Nephron progenitor cell (in vitro differentiated cells): ENCODE results near the gene HPX.

Source experiments
- DNase-seq: peaks from one replicate; pipeline ENCODE4 v3.0.0; 2021
- H3K27ac Mint-ChIP-seq: 2 replicates; pipeline ENCODE4 v1.8.0; 2021; ENCODE audit warnings: mild to moderate bottlenecking, moderate library complexity, mixed read lengths
- H3K27me3 Mint-ChIP-seq: 2 replicates; pipeline ENCODE4 v1.8.0; 2021; ENCODE audit warnings: mild to moderate bottlenecking, low read depth, mixed read lengths; ENCODE audit not compliant: poor library complexity
- H3K36me3 Mint-ChIP-seq: 2 replicates; pipeline ENCODE4 v1.8.0; 2021; ENCODE audit warnings: low read depth, mixed read lengths
- H3K4me1 Mint-ChIP-seq: 2 replicates; pipeline ENCODE4 v1.8.0; 2021; ENCODE audit warnings: mixed read lengths
- H3K4me3 Mint-ChIP-seq: 2 replicates; pipeline ENCODE4 v1.8.0; 2021; ENCODE audit warnings: mild to moderate bottlenecking, moderate library complexity, mixed read lengths
- H3K9me3 Mint-ChIP-seq: 2 replicates; pipeline ENCODE4 v1.8.0; 2021; ENCODE audit warnings: mild to moderate bottlenecking, moderate library complexity, mixed read lengths
- TF ChIP-seq, protein P1 (sequence below): fragments of 200-600 bp; sonication (generic); IDR thresholded peaks from 2 replicates; pipeline ENCODE4 v1.5.0; 2021; ENCODE audit warnings: antibody characterized with exemption

Gene HPX

DNA sequence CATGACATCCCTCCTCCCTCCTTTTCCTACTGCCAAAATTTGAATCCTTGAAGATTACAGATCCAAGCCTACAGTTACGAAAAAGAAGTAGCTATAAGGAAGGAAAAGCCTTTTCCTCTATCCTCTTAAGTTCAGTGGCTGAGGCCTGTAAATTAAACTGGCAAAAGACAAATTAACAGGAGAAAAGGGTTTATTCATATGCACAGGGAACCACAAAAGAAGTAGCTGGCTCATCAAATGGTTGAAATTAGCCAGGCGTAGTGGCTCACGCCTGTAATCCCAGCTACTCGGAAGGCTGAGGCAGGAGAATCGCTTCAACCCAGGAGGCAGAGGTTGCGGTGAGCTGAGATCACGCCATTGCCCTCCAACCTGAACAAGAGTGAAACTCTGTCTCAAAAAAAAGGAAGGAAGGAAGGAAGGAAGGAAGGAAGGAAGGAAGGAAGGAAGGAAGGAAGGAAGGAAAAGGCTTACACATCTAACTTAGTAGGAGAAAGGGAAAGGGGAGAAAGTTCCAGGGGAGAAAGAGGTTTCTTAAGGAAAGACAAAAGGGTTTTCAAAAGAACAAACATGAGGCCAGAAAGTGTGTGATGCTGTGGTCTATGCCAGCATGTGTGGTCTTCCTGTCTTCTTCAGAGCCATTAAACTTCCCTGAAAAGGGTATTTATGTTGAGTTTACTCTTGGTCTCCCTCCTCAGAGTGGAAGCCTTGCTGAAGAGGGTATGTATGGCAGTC is 55.6 kb downstream of the HPX start:
- H3K36me3 Mint-ChIP-seq: no peaks in the 10 kb centered on the region
- TF ChIP-seq, protein P1, sequence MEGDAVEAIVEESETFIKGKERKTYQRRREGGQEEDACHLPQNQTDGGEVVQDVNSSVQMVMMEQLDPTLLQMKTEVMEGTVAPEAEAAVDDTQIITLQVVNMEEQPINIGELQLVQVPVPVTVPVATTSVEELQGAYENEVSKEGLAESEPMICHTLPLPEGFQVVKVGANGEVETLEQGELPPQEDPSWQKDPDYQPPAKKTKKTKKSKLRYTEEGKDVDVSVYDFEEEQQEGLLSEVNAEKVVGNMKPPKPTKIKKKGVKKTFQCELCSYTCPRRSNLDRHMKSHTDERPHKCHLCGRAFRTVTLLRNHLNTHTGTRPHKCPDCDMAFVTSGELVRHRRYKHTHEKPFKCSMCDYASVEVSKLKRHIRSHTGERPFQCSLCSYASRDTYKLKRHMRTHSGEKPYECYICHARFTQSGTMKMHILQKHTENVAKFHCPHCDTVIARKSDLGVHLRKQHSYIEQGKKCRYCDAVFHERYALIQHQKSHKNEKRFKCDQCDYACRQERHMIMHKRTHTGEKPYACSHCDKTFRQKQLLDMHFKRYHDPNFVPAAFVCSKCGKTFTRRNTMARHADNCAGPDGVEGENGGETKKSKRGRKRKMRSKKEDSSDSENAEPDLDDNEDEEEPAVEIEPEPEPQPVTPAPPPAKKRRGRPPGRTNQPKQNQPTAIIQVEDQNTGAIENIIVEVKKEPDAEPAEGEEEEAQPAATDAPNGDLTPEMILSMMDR: no peak
- no peak overlapping the region for H3K27ac Mint-ChIP-seq
- no peak for DNase-seq
- H3K4me3 Mint-ChIP-seq: no peak overlapping the region
- no peaks in the 10 kb centered on the region for H3K9me3 Mint-ChIP-seq
- peaks cover 20% of the 10 kb centered on the region for H3K4me1 Mint-ChIP-seq
- H3K27me3 Mint-ChIP-seq: peaks cover 12% of the 10 kb centered on the region
